ENCODE results near the gene ZSCAN21. TPM values are rescaled to one million over a fixed set of nuclear protein-coding genes. Genes with fewer than 3 reads are reported as not detected.

ZSCAN21 gene
- total RNA-seq, 1 donor from 2014 or later = 18.5 TPM

DNA sequence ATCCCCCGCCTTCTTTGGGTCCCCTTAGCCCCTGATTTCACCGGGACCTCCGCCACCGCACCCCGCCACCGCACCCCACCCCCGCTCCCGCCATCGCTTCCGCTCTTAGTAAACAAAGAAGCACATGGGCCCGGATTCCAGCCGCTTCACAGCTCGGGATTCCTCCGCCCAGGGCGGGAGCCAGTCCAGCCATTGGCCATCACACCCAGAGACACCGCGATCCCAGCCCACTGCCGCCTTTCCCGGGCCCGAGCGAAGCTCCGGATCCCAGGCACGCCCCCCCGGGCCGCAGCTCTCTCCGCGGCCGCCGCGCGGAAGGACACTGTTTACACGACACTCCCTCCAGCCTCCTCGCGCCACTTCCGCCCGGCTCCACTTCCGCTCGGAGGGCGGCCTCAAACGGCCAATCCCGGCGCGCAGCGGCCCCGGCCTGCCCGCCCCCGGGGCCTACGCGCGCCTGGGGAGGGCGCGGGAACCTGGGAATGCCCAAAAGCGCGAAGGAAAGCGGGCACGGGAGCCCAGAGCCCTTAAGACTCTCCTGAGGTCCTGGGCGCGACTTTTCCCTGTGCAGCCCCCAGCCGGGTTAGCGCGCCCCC lies 50.9 kb downstream of the ZSCAN21 start:
- peaks cover 48% of the 10 kb centered on the region for H3K4me1 Mint-ChIP-seq (ENCODE audit: unreplicated experiment)
- H3K27ac Mint-ChIP-seq (ENCODE audit: unreplicated experiment) = peak overlapping the region; percentile 95
- peaks cover 47% of the 10 kb centered on the region for H3K36me3 Mint-ChIP-seq (ENCODE audit: low read depth, unreplicated experiment)
- H3K9me3 Mint-ChIP-seq (ENCODE audit: unreplicated experiment) = no peaks in the 10 kb centered on the region
- DNase-seq (ENCODE audit: low spot score) = peak; percentile 98
- peaks cover 51% of the 10 kb centered on the region for H3K27me3 Mint-ChIP-seq (ENCODE audit: unreplicated experiment)
- TF ChIP-seq, protein P1, sequence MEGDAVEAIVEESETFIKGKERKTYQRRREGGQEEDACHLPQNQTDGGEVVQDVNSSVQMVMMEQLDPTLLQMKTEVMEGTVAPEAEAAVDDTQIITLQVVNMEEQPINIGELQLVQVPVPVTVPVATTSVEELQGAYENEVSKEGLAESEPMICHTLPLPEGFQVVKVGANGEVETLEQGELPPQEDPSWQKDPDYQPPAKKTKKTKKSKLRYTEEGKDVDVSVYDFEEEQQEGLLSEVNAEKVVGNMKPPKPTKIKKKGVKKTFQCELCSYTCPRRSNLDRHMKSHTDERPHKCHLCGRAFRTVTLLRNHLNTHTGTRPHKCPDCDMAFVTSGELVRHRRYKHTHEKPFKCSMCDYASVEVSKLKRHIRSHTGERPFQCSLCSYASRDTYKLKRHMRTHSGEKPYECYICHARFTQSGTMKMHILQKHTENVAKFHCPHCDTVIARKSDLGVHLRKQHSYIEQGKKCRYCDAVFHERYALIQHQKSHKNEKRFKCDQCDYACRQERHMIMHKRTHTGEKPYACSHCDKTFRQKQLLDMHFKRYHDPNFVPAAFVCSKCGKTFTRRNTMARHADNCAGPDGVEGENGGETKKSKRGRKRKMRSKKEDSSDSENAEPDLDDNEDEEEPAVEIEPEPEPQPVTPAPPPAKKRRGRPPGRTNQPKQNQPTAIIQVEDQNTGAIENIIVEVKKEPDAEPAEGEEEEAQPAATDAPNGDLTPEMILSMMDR (IDR thresholded peaks at IDR 0.05; ENCODE audit: unreplicated experiment) = no peak
- H3K4me3 Mint-ChIP-seq (ENCODE audit: unreplicated experiment) = peak overlapping the region; percentile 94

DNA sequence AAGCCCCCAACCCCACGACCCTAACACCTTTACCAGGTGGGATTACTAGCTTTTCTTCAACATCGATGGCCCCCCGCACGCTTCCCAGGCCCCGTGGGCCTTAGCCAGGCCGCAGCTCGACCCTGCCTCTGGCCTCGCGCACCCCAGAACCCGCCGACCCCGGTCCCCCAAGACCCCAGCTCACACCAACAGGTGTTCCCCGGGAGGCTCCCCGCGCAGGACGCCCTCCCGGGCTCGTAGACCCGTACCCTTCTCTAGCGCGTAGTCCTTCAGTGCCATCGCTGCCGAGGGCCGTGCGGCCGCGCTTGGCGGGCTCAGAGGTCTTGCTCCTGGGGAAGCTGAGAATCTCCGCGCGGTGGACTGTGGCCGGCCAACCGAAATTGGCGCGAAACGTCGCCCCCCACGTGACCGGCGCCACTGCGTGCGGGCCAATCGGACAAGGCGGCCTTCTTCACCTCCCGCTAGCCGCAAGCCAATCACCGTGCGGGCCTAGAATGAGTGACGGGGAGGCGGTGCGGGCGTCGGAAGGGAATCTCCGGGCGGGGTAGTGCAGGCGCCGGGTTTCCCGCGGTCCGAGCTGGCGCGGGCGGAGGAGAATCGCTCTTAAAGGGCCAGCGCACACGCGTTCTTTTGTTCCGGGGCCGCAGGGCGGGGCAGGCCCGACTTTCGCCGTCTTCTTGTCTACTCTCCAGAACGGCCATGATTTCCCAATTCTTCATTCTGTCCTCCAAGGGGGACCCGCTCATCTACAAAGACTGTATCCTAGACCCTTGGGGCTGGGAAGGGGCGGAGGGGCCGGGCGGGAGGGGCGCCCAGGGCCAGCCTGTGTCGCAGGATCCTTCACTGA lies 51.7 kb downstream of the ZSCAN21 start, which contains the start of the genes AP4M1 and MCM7:
AP4M1 (plus strand) TSS at position 628 of the 847 bp plus-strand sequence; CDS start at position 700, 72 bp downstream.
MCM7 (minus strand) TSS at position 382 of the 847 bp plus-strand sequence; CDS start at position 279, 103 bp downstream.
- peak; percentile 98 for DNase-seq (ENCODE audit: low spot score)
- TF ChIP-seq, protein P1 (IDR thresholded peaks at IDR 0.05; ENCODE audit: unreplicated experiment) = no peak
- H3K27me3 Mint-ChIP-seq (ENCODE audit: unreplicated experiment) = peaks cover 48% of the 10 kb centered on the region
- no peaks in the 10 kb centered on the region for H3K9me3 Mint-ChIP-seq (ENCODE audit: unreplicated experiment)
- H3K4me3 Mint-ChIP-seq (ENCODE audit: unreplicated experiment) = peak within 1 kb of the TSS; percentile 94
- H3K4me1 Mint-ChIP-seq (ENCODE audit: unreplicated experiment) = peaks cover 43% of the 10 kb centered on the region
- peak within 1 kb of the TSS; percentile 95 for H3K27ac Mint-ChIP-seq (ENCODE audit: unreplicated experiment)
- H3K36me3 Mint-ChIP-seq (ENCODE audit: low read depth, unreplicated experiment) = peaks cover 42% of the 10 kb centered on the region

DNA sequence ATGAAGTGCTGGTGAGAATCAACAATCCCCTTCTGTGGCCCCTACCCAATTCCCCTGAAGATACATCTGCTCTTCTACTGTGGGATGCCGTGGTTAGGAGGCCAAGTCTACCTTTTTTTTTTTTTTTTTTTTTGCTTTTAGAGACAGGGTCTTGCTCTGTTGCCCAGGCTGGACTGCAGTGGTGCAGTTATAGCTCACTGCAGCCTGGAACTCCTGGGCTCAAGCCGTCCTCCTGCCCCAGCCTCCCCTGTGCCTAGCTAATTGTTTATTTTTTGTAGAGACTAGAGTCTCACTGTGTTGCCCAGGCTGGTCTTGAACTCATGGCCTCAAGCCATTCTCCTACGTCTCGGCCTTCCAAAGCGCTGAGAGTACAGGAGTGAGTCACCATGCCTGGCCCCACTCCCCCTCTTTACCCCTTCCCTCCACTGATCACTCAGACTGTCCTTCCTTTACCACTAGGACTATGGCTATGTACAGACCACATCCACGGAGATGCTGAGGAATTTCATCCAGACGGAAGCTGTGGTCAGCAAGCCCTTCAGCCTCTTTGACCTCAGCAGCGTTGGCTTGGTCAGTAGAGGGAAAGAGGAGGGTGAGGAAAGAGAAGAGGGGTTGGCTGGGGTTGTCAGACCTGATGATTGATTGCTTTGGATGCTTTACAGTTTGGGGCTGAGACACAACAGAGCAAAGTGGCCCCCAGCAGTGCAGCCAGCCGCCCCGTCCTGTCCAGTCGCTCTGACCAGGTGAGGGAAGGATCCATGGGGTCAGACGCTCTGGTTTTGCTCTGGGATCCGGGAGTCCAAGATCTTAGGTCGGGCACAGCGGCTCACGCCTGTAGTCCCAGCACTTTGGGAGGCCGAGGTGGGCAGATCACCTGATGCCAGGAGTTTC lies 53.6 kb downstream of the ZSCAN21 start:
- no peaks in the 10 kb centered on the region for H3K9me3 Mint-ChIP-seq (ENCODE audit: unreplicated experiment)
- no peak for DNase-seq (ENCODE audit: low spot score)

GRCh38 chr7:100105534-100105933 lies 56.0 kb downstream of the ZSCAN21 start:
- Mint-ChIP-seq H3K4me3 (ENCODE audit: unreplicated experiment) (no peak overlapping the region), H3K27ac (ENCODE audit: unreplicated experiment) (no peak overlapping the region), H3K4me1 (ENCODE audit: unreplicated experiment) (peaks cover 12% of the 10 kb centered on the region), H3K27me3 (ENCODE audit: unreplicated experiment) (peaks cover 21% of the 10 kb centered on the region), H3K36me3 (ENCODE audit: low read depth, unreplicated experiment) (peaks cover 26% of the 10 kb centered on the region), H3K9me3 (ENCODE audit: unreplicated experiment) (no peaks in the 10 kb centered on the region)
- DNase-seq (ENCODE audit: low spot score) = no peak
- TF ChIP-seq, protein P1 (IDR thresholded peaks at IDR 0.05; ENCODE audit: unreplicated experiment) = no peak

More for the DNA sequence above, 53.6 kb downstream of the ZSCAN21 start:
- peaks cover 35% of the 10 kb centered on the region for H3K36me3 Mint-ChIP-seq (ENCODE audit: low read depth, unreplicated experiment)
- H3K27me3 Mint-ChIP-seq (ENCODE audit: unreplicated experiment) = peaks cover 39% of the 10 kb centered on the region
- H3K4me3 Mint-ChIP-seq (ENCODE audit: unreplicated experiment) = peak overlapping the region; percentile 94
- TF ChIP-seq, protein P1 (IDR thresholded peaks at IDR 0.05; ENCODE audit: unreplicated experiment) = no peak
- H3K4me1 Mint-ChIP-seq (ENCODE audit: unreplicated experiment) = peaks cover 33% of the 10 kb centered on the region
- H3K27ac Mint-ChIP-seq (ENCODE audit: unreplicated experiment) = peak overlapping the region; percentile 81

Measured in endothelial cell (in vitro differentiated cells).